Thoracic aorta (tissue), 2 donors: Measurements from ENCODE around the gene TNS3. TPM values are rescaled to one million over a fixed set of nuclear protein-coding genes. Genes with fewer than 3 reads are reported as not detected.

Experiments
- ATAC-seq: fragments of 150-250 bp; one replicate; pipeline ENCODE4 v1.8.0; 2017; ENCODE audit warnings: low read depth; ENCODE audit not compliant: insufficient number of reproducible peaks, low FRiP score
- DNase-seq: peaks from one replicate; pipeline ENCODE4 v3.0.0-alpha.2; 2020; ENCODE audit warnings: low spot score
- H3K27ac ChIP-seq, 2 donors: fragments of 200-600 bp; sonication (generic); 1 replicate in 1 of 2; 2 replicates in 1 of 2; pipeline ENCODE4 v1.5.1; 2016; ENCODE audit warnings: mild to moderate bottlenecking in 2 of 2, moderate library complexity in 2 of 2
- H3K27me3 ChIP-seq: fragments of 200-600 bp; sonication (generic); replicated peaks from 2 replicates; pipeline ENCODE4 v1.6.0; 2016; ENCODE audit warnings: mild to moderate bottlenecking; ENCODE audit not compliant: insufficient read depth
- H3K36me3 ChIP-seq: fragments of 200-600 bp; sonication (generic); one replicate; pipeline ENCODE4 v1.5.1; 2016
- H3K4me1 ChIP-seq, 2 donors: fragments of 200-600 bp; sonication (generic); 1 replicate in 1 of 2; 2 replicates in 1 of 2; pipeline versions ENCODE4 v1.5.1 to v1.6.0; 2016; ENCODE audit warnings: low read depth in 2 of 2, mild to moderate bottlenecking in 1 of 2; ENCODE audit not compliant: control insufficient read depth in 1 of 2
- H3K4me3 ChIP-seq: fragments of 200-600 bp; sonication (generic); 2 replicates; pipeline ENCODE4 v1.5.1; 2016; ENCODE audit warnings: mild to moderate bottlenecking
- H3K9me3 ChIP-seq: fragments of 200-600 bp; sonication (generic); 2 replicates; pipeline ENCODE4 v1.5.1; 2016
- CTCF ChIP-seq: fragments of 200-600 bp; sonication (generic); IDR thresholded peaks from one replicate; pipeline ENCODE4 v1.5.1; 2019; ENCODE audit warnings: antibody characterized with exemption
- total RNA-seq, 2 donors: library from RNA; depleted of rRNA; stranded (reverse); fragments of >200 nt; gene quantifications; one replicate each; pipeline versions ENCODE4 v1.1.0 to v1.2.3, GENCODE V29; 2016

TNS3 gene
- total RNA-seq, 2 donors from 2014 or later, result 138 to 151 TPM

GRCh38 chr7:47345857-47346298 lies 236.0 kb downstream of the TNS3 start:
- no peak for ATAC-seq
- Histone ChIP-seq H3K27me3 (no peaks in the 10 kb centered on the region), H3K4me1 (no peaks in the 10 kb centered on the region), H3K36me3 (peaks cover 9% of the 10 kb centered on the region), H3K9me3 (no peaks in the 10 kb centered on the region), H3K4me3 (no peak overlapping the region), H3K27ac (no peak overlapping the region)
- TF ChIP-seq CTCF, result no peak
- no peak for DNase-seq

DNA sequence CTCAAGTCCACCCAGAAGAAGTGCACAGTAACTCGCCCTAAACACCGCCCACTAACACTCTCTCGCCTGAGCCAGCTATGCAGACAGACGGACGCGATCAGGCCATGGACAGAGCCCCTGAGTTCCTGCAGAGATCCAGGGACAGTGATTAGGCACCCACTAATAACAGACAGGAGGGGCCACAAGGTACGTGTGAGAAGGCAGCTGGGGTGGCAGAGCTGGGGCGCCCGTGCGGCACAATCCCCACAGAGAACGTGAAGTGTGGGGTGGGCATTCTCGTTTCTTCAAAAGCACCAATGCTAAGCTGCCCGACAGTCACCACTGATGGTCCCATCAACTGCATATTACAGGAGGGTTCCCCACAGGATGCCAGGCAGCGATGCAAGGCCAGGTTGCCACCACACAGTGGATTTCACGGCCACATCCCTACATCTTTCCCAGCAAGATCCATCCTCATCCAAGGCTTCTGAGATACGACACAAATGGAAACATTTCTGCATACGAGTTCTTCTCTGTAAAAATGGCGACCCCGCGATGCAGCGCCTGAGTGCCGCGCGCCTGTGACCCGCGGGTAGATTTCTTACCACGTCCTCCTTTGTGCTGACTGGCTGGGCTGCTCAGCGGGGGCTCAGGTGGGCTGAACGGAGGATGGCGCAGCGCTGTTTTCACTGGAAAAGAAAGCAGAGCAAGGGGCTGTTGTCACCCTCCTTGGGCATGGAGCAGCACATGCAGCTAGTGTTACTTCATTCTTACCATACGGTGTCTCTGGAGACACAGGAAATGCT lies 237.5 kb downstream of the TNS3 start:
- Histone ChIP-seq H3K27me3 (no peaks in the 10 kb centered on the region), H3K36me3 (peaks cover 9% of the 10 kb centered on the region), H3K9me3 (no peaks in the 10 kb centered on the region), H3K4me3 (no peak overlapping the region), H3K4me1 (no peaks in the 10 kb centered on the region), H3K27ac (no peak overlapping the region)
- ATAC-seq, result no peak
- TF ChIP-seq CTCF, result no peak
- no peak for DNase-seq

DNA sequence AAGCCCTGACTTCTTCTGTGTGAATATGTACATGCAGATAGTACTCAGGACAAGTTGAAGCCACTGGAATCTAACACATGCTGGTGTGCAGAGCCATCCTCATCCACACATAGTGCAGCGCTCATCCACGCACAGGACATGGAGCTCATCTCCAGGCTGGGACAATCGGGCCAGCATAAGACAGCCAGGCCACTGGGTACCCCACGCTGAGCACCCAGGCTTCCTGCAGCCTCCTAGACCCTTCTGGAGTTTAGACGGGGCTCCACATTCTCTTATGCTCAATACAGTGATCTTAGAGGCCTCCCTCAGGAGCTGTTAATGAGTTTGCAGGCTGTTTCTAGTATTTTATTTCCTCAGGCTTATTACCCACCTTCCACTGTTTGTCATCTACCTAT lies 238.9 kb downstream of the TNS3 start:
- Histone ChIP-seq H3K36me3 (peaks cover 9% of the 10 kb centered on the region), H3K27me3 (no peaks in the 10 kb centered on the region), H3K4me1 (peaks cover 0 to 2% of the 10 kb centered on the region in 2 donors), H3K4me3 (no peak overlapping the region), H3K27ac (no peak overlapping the region), H3K9me3 (no peaks in the 10 kb centered on the region)
- DNase-seq, result no peak
- no peak for ATAC-seq
- TF ChIP-seq CTCF, result no peak

GRCh38 chr7:47342296-47343060 lies 239.4 kb downstream of the TNS3 start:
- Histone ChIP-seq H3K4me3 (no peak overlapping the region), H3K27ac (no peak overlapping the region), H3K36me3 (peaks cover 9% of the 10 kb centered on the region), H3K9me3 (no peaks in the 10 kb centered on the region), H3K4me1 (peaks cover 0 to 8% of the 10 kb centered on the region in 2 donors), H3K27me3 (no peaks in the 10 kb centered on the region)
- no peak for ATAC-seq
- TF ChIP-seq CTCF, result no peak
- DNase-seq, result no peak

- Histone ChIP-seq H3K27me3 (no peaks in the 10 kb centered on the region), H3K9me3 (no peaks in the 10 kb centered on the region), H3K27ac (no peak overlapping the region), H3K36me3 (peaks cover 9% of the 10 kb centered on the region), H3K4me3 (no peak overlapping the region), H3K4me1 (peaks cover 3 to 17% of the 10 kb centered on the region in 2 donors)
- TF ChIP-seq CTCF, result no peak
- ATAC-seq (no peak), DNase-seq (no peak)
Observed at GRCh38 chr7:47340517-47340916, 241.4 kb downstream of the TNS3 start.
